Measurements from ENCODE around the gene LAMA5. TPM values are rescaled to one million over a fixed set of nuclear protein-coding genes. Genes with fewer than 3 reads are reported as not detected.

LAMA5 gene
- total RNA-seq, 3 donors from 2014 or later, result 16.6 to 114 (median 53.3) TPM

DNA sequence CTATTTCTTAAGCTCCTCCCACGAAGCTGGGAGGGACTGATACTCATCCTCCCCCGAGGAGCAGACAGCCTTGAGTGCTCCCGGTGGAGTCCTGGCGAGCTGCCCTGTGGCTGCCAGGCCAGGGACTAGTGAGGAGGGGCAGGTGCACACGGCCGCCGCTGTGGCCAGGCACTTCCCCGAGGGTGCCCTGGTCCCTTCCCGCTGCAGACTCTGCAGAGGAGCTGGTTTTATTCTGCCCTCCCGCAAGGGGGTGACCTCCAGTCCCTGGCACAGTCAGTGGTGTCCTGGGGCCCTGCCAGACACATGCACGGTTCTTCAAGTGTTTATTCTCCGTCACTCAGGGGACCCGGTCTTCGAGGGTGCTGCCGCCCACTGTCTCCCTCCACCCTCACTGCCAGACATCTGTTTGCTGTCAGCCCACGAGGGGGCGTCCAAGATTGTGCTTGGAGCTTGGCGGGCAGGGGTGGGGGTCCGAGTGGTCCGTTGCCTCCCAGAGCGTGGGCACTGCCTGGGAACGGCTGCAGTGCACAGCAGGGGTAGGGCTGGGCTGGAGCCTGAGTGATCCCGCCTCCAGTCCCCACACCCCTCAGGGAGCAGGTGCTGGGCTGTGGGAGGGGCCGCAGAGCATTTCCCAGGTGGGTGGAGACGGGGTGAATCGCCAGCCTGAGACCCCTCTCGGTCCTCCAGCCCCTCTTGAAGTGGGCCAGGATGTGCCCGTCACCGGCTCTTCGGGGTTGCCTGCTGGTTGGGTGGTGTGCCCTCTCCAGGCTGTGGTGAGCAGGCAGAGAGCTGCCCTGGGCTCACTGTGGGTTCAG, 43.0 kb upstream of the LAMA5 start:
- Histone ChIP-seq H3K36me3 (no peaks in the 10 kb centered on the region), H3K4me1 (peaks cover 11 to 32% of the 10 kb centered on the region in 2 donors), H3K4me3 (no peak overlapping the region), H3K27me3 (no peaks in the 10 kb centered on the region), H3K9me3 (no peaks in the 10 kb centered on the region), H3K27ac (peak overlapping the region; percentile 2 to 42)
- peak; percentile 61 to 80 for DNase-seq (ENCODE audit: low spot score in 2 of 2)
- TF ChIP-seq POLR2AphosphoS5 (IDR thresholded peaks at IDR 0.05), result no peak
- TF ChIP-seq, protein P1, sequence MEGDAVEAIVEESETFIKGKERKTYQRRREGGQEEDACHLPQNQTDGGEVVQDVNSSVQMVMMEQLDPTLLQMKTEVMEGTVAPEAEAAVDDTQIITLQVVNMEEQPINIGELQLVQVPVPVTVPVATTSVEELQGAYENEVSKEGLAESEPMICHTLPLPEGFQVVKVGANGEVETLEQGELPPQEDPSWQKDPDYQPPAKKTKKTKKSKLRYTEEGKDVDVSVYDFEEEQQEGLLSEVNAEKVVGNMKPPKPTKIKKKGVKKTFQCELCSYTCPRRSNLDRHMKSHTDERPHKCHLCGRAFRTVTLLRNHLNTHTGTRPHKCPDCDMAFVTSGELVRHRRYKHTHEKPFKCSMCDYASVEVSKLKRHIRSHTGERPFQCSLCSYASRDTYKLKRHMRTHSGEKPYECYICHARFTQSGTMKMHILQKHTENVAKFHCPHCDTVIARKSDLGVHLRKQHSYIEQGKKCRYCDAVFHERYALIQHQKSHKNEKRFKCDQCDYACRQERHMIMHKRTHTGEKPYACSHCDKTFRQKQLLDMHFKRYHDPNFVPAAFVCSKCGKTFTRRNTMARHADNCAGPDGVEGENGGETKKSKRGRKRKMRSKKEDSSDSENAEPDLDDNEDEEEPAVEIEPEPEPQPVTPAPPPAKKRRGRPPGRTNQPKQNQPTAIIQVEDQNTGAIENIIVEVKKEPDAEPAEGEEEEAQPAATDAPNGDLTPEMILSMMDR (IDR thresholded peaks at IDR 0.05), result peak; percentile 12 to 38 (median 23)
- intact Hi-C loops (cut with DNase I; ENCODE audit: low total_unique reads), result no loop called here

DNA sequence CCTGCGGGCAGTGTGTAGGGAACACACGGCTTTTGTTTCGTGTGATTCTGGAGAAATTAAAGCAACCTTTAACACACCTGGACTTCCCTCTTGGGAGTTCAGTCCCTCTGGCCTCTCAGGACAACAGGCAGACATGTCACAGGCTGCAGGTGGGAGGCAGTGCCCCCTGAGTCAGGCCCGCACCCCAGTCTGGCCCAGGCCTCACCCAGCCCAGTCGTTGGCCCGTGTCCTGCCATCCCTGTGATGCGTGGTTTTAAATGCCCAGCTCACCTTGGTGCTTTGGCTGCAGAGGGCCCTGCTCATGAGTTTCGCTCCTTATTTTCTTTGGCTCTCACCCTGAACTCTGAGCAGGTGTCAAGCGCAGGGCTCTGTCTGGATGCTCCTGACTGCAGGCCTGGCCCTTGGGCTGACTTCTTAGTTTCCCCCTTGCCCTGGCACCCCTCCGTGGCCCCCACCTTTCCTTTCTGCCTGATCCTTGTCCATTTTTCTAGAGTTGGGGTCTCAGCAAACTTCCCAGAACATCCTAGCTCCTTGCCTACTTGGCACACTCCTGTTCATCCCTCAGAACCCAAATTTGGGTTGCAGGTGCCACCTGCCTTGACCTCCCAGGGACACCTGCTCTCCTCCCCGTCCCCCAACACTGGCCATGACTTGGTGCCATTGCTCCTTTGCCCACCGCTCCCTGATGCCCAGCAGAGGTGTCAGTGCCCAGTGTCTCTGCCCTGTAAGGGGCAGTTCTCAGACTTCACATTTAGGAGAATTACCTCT, 42.2 kb upstream of the LAMA5 start:
- no peaks in the 10 kb centered on the region for H3K36me3 ChIP-seq
- H3K4me1 ChIP-seq, result peaks cover 11 to 32% of the 10 kb centered on the region in 2 donors
- H3K9me3 ChIP-seq, result no peaks in the 10 kb centered on the region
- H3K27me3 ChIP-seq, result no peaks in the 10 kb centered on the region
- no peak overlapping the region for H3K4me3 ChIP-seq
- intact Hi-C loops (cut with DNase I; ENCODE audit: low total_unique reads), result no loop called here
- H3K27ac ChIP-seq, result peak overlapping the region in 1 of 2 donors; percentile 42
- TF ChIP-seq, protein P1 (IDR thresholded peaks at IDR 0.05), result no peak
- TF ChIP-seq POLR2AphosphoS5 (IDR thresholded peaks at IDR 0.05), result no peak
- no peak for TF ChIP-seq POLR2A (IDR thresholded peaks at IDR 0.05)
- no peak for DNase-seq (ENCODE audit: low spot score in 2 of 2)

DNA sequence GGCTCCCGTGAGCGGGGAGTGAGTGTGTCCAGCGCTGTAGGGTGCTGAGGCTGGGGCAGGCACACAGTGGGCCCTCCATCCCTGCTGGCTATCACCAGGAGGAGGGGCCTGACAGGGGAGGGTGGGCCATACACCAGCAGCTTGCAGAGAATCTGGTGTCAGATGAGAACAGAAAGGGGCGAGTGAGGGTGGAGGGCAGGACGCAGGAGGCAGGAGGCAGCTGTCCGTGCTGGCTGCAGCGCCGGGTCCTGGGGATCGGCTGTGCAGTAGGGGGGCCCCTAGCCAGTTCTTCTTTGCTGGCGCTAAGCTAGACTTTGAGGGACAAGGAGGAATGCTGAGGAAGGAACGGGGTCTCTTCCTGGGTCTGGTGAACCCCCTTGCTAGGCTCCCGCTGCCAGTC, 41.5 kb upstream of the LAMA5 start:
- DNase-seq (ENCODE audit: low spot score in 2 of 2), result no peak
- Histone ChIP-seq H3K4me1 (peaks cover 11 to 32% of the 10 kb centered on the region in 2 donors), H3K4me3 (no peak overlapping the region), H3K27me3 (no peaks in the 10 kb centered on the region), H3K36me3 (no peaks in the 10 kb centered on the region), H3K27ac (peak overlapping the region in 1 of 2 donors; percentile 42), H3K9me3 (no peaks in the 10 kb centered on the region)
- no peak for TF ChIP-seq POLR2A (IDR thresholded peaks at IDR 0.05)
- TF ChIP-seq, protein P1 (IDR thresholded peaks at IDR 0.05), result no peak
- no peak for TF ChIP-seq POLR2AphosphoS5 (IDR thresholded peaks at IDR 0.05)
- intact Hi-C loops (cut with DNase I; ENCODE audit: low total_unique reads), result loop anchor here (1.0 kb wide), 1 partner anchor 44 kb away; no protein-coding TSS in a partner anchor

DNA sequence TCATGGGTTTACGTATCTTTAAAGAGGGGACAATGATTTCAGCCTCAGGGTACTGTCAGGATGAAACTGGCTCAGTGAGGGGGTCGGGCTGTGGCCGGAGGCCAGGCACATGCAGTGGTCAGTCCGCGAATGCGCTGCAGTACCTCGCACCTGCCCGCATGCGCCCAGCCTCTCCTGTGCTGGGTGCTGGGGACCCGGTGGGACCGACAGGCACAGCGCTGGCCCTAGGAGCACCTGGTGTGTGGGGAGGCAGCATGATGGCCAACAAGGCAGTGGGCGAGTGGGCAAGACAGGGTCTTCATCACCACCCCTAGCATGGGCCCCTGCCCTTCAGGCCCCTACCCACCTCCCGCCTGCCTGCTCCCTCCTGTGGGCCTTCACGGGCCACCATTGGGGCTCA, 40.9 kb upstream of the LAMA5 start:
- DNase-seq (ENCODE audit: low spot score in 2 of 2), result no peak
- Histone ChIP-seq H3K4me1 (peaks cover 11 to 32% of the 10 kb centered on the region in 2 donors), H3K27me3 (no peaks in the 10 kb centered on the region), H3K9me3 (no peaks in the 10 kb centered on the region), H3K36me3 (no peaks in the 10 kb centered on the region), H3K4me3 (no peak overlapping the region), H3K27ac (no peak overlapping the region)
- TF ChIP-seq POLR2AphosphoS5 (IDR thresholded peaks at IDR 0.05) (no peak), POLR2A (IDR thresholded peaks at IDR 0.05) (no peak)
- intact Hi-C loops (cut with DNase I; ENCODE audit: low total_unique reads), result loop anchor here (1.0 kb wide), 1 partner anchor 44 kb away; no protein-coding TSS in a partner anchor

DNA sequence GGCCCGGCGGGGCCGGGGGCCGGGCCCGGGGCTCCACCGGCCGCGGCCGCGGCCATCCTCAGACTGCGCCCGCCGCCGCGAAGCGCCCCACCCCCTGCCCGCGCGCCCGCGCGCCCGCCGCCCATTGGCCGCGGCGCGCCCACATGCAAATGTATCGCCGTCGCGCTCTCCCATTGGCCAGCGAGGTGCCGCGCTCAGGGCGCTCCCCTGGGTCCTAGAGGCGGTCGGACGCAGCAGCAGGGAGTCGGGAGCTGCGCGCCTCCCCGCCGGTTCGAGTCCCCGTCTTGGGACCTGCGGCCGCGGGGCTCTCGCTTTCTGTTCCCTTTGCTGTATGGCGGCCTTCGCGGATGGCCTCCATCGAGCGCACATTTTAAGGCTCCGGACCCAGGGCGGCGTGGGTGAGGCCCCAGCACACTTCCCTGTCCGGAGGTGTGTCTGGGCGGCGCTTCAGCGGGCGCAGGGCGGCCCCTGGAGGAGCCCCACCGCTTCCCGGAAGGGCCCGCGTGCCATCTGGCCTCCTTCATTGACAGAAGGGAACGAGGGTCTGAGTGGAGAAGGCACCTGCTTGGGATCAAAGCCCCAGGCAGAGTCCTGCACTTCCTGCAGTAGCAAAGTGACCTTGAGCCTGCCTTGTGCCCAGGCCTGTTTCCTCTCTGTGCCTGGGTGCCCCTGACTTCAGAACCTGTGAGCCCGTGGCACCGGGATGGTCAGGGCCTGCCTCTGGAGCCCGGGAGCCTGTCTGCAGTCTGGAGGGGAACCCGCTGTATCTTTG, 40.3 kb upstream of the LAMA5 start, which contains the start of gene CABLES2:
CABLES2 (minus strand) TSS at position 65 of the 772 bp plus-strand sequence; CDS start at position 56, 9 bp downstream.
- TF ChIP-seq POLR2A (IDR thresholded peaks at IDR 0.05), result no peak
- TF ChIP-seq, protein P1 (IDR thresholded peaks at IDR 0.05), result peak; percentile 25 to 50 (median 39)
- TF ChIP-seq POLR2AphosphoS5 (IDR thresholded peaks at IDR 0.05), result peak in 2 of 3 donors; percentile 31 to 37
- peak; percentile 91 for DNase-seq (ENCODE audit: low spot score in 2 of 2)
- Histone ChIP-seq H3K27me3 (no peaks in the 10 kb centered on the region), H3K4me1 (peaks cover 11 to 32% of the 10 kb centered on the region in 2 donors), H3K9me3 (no peaks in the 10 kb centered on the region), H3K27ac (peak within 1 kb of the TSS; percentile 62 to 84), H3K36me3 (no peaks in the 10 kb centered on the region), H3K4me3 (peak within 1 kb of the TSS; percentile 65 to 91 (median 65))
- intact Hi-C loops (cut with DNase I; ENCODE audit: low total_unique reads), result no loop called here

Measured in breast epithelium (tissue), 4 donors.